ENCODE measurements around the gene ZFAND3.

ZFAND3 gene

DNA sequence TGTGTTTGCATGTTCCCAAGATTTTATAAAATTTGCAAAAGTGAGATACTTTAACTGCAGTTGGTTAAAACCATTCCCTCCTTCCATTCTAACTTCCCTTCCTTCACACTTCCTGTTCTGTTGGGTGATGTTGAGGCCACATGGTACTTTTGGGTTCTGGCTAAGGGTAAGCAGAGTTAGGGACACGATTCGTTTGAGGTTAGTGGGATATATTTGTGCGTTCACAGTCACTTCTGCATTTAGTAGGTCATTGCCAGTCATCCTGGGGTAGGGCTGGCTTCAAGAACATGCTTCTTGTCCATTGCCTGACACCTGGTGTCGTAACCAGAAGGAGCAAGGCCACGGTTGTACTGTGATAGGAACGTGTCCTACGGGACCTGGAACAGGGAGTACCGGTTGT, 340.1 kb downstream of the ZFAND3 start:
- DNase-seq = no peak

DNA sequence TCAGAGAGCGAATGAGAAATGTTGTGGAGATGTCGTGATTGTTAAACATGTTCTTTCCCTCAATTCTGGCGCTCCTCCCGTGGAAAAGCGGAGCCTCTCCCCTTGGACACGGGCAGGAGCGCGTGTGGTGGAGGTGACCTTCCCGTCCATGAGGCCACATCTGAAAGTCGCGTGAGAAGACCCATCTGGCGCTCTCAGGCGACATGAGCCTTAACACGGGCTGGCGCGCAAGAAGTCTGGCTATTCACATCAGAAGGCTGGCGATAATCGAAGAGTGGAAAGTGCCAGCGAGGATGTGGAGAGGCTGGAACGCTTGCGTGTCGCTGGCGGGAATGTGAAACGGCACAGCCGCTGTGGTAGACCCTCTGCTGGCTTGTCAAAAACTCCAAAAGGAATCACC, 341.3 kb downstream of the ZFAND3 start:
- no peak for DNase-seq

DNA sequence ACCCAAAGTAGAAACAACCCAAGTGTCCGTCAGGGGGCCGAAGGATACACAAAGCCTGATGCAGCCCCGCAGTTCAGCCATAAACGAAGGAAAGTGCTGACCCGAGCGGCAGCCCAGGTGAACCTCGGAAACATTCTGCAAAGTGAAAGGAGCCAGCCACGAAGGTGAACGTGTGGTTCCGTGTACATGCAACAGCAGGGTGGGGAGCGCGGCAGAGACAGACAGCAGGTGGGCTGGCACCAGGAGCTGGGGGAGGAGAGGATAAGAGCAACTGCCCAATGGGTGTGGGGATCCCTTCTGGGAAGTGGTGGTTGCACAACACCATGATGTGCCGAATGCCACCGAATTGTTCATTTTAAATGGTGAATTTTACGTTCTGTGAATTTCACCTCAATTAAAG, 341.8 kb downstream of the ZFAND3 start:
- DNase-seq = no peak

DNA sequence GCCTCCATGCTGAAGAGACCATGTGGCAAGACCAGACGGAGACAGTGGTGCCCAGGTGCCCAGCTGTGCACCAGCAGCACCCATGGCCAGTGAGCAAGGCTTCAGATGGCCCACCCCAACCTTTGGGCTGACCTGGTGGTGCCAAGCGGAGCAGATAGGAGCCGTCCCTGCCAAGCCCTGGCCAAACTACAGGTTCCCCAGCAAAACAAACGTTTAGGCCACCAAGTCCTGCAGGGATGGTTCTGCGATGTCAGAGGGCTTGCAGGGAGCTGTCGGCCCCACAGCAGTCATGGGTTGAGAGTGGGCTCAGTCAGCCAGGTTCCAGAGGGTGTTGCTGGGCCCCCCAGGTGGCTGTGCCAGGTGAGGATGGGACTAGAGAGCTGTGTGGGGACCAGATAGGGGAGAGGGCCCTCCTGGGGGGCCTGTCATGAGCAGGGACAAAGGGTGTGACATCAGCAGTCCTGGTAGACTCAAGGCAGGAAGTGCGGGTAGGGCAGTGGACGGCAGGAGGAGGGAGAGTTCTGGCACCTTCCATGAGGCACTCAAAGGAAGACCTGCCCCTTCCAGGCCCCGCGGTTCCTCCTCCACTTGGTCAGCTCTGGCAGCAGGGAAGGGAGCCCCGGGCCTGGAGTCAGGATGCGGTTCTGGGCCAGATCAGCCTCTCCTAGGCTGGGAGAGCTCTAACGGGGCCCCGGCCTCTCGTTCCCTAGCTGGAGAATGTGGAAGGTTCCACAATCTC, 342.4 kb downstream of the ZFAND3 start:
- DNase-seq = no peak

DNA sequence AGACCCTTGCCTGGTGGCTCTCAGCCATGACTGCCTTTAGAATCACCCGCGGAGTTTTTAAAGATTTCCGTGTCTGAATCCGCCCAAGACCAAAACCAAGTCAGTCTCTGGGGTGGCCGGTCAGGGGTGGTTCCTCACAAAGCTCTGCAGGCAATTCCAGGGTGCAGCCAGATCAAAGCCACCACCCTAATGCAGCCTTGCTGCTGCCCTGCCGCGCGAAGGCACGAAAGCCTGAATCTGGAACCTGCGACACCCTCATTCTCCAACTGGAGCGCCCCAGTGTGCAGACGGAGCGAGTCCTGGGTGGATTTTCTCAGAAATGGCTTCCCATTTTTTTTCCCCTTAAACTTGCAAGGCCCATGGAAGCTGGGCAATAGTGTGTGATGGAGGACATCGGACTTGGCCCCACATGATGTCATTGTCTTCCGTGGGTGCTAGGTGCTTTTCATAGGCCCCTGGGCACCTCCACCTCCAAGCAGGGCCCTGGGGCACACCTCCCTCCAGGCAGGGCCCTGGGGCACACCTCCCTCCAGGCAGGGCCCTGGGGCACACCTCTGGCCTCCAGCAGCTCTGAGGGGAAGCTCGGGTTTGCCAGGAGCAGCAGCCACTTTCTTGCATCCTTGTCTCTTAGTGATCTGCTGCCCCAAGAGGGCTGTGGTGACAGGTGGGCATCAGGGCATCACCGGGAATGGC, 343.1 kb downstream of the ZFAND3 start:
- DNase-seq = no peak

DNA sequence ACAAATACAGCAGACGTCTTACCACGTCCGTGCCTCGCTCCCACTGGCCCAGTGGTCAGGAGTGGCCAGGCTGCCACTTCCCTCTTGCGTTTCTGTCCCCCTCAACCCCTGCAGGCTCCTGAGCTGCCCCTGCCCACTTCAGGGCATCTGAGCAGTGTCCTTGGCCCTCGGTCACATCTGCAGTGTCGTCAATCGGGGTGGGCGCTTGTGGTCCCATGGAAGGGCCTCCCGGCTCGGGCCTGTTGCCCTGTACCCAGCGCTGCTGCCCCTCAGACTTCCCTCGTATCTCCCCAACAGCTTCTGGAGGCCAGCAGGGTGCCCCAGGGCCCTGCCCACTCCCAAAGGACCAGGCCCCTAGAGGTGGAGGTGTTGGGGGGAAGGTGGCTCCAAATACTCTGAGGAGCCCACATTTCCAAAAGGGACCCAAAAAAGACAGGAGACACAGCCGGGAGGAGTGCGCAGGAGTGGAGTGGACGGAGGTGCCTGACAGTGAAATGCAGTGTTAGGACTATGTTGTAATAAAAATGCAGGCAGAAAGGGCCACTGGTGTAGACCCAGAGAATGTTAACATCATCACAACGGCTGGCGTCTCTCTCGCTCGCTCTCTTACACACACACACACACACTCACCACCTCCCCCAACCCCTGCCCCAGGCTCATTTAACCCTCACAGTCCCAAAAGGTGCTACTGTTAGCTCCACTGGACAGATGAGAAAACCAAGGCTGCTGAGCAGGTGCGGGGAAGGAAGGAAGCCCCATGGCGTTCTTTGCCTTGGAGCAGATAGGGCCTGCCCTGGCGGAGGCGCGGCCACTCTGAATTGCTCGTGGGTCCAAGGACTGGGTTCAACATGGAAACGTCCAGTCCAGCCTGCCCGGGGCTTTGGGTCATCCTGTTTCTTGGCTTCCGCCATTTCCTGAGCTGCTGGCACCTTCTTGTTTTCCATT, 343.9 kb downstream of the ZFAND3 start:
- no peak for DNase-seq

DNA sequence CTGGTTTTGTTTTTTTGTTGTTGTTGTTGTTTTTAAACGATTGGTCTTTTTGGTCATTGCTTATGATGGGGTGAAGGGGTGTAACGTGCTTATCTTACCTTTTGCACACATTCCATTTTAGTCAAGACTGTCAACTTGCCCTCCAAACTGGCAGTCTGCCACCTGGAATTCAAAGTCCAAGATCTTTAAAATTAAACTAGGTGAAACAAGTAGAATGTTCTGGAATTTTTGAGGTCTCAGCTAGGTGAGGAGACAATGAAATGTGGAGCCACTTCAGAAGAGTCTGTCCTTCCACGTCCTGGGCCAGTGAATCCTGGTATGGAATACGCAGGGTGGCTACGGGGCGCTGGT, 344.6 kb downstream of the ZFAND3 start:
- DNase-seq = no peak

DNA sequence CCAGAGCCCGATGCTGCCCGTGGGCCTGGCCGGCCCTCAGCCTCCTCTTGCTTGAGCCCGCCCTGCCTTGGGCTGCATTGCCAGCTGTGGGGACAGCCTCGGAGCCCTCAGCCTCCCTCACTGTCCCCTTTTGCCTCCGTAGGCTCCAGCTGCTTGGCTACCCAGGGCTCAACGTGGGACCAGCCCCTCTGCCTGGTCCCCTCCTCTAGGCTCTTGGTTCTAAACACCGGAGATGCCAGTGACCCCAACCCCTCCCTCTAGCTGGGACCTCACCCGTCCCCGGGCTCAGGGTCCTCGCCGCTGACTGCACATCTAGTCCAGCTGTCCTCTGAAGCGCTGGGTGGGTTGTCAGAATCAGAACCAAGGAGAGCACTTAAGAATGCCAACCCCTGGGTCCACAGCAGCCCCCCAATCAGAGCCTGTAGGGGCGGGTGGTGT, 345.2 kb downstream of the ZFAND3 start:
- DNase-seq = no peak

DNA sequence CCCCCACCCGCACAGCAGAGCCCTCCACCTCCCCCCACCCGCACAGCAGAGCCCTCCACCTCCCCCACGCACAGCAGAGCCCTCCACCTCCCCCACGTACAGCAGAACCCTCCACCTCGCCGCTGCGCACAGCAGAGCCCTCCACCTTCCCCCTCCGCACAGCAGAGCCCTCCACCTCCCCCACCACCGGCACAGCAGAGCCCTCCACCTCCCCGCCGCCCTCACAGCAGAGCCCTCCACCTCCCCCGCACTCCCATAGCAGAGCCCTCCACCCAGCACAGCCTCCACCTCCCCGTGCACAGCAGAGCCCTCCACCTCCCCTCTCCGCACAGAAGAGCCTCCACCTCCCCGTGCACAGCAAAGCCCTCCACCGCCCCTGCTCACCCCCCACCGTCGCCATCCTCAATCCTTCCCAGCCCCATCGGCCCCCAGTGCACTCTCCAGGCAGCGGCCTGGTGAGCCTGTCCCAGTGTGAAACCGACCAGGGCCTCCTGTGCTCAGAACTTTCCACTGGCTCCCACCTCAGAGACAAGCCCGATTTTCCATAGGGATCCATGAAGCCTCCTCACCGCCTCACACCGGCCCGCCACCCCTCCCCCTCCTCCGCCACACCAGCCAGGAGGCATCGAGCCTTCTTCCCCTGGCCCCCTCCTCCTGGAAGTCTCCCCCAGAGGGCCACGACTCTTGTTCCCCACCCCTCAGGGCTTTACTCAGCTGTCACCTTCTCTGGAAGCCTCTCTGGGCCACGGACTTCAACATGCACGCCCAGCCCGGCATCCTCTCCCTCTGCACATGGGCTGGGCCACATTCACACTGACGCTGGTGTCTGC, 347.1 kb downstream of the ZFAND3 start:
- no peak for DNase-seq

DNA sequence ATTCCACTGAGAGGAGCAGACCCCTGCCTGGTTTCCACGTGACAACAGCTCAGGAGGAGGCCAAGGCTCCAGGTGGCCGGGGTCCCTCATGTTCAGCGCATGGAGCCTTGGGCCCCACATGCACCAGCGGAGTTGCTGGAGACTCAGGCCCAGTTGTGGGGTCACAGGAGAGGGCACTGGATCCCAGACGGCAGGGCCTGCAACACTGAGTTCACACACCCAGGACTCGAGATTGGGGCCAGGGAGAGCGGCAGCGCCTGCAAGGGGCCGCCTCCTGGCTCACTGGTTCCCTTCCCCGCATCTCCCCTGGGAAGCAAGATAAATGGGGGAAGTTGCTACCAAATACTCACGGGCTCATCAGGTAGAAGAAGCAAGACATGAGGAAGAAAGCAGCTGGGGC, 348.1 kb downstream of the ZFAND3 start:
- no peak for DNase-seq

DNA sequence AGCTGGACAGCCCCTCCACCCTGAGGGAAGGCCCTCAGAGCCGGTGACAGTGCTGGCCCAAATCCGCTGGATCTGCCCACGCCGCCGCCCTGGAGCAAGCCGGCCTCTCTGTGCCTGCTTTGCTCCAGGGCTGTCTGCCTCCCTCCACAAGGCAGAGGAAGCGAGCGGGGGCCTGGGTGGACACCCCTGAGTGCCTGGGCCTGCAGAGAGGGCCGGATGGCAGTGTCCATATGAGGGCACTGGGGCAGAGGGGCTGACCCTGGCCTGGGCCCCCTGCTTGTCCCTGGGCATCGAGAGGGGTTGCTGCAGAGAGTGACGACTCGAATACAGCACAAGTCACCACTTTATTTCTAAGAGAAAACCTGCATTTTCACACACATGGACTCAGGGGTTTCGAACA, 348.6 kb downstream of the ZFAND3 start:
- DNase-seq = no peak

DNA sequence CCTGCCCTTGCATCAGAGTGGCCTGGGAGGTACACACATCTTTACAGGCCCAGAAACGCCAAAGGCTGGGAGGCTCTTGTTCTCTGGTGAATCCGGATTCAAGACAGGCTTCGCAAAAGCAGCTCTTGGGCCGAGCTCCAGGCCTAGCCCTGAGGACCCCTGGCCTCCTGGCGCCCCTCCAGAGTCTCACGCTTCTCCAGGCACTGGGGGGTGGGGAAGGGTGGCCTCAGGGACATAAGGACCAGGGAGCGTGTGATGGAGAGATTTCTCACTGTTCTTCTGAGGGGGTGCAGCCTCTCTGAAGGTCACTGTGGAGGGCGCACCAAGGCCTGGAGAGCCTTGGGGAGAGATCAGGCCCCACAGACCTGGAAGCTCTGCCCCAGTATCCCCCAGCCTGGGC, 349.2 kb downstream of the ZFAND3 start:
- no peak for DNase-seq

DNA sequence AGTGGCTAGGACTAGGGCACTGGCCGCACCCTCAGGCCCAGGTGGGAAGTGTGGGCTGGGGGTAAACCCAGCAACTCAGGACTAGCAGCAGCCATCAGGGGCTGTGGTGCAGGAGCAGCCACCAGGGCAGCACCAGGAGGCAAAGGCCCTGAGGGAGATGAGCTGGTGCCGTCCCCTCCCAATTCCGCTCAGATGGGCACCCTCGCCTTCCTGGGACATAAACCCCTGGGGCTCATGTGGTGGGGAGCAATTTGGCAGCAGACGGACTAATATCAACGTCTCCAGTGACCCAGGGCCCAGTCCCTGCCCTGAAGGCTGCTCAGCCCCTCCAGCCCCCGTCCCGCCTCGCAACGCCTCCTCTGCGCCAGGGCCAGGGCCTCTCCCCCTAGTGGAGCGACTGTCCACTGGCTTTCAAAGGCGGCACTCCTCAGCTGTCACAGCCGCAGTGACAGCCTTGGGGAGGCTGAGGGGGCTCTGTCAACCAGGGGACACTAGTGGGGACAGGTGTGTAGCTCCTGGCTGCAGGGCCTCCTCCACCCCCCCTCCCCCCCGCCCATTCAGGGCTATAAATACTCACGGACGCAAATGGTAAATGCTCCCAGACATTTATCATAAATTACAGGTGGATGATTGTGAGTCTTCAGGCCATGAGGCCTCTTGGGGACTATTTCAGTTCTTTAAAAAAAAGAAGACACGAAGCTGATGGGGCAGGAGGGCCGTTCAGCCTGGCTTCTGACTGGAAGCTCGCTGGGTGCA, 349.9 kb downstream of the ZFAND3 start:
- DNase-seq = no peak

DNA sequence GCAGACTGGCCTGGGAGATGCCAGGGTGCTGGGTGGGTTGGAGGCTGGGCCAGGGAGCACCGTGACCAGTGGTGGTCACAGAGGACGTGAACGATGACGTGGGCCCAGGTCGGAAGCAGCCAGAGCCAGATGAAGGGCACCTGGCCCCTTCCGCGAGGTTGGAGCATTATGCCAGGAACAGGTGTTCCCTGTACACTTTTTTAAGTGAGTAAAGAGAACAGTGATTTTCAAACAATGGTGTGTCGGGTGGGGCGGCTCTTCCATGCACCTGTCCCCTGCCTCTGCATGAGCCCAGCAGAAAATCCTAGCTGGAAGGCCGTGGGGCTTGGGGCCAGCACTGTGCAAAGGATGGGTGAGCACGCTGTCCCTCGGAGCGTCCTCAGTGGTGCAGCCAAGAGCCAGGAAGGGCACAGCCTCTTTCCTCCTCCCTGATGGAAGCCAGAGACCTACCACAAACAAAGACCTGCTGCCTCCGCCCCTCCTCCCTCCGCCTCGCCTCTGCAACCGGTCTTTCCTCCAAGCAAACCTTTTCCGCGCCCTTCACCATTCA, 350.5 kb downstream of the ZFAND3 start:
- DNase-seq = no peak

DNA sequence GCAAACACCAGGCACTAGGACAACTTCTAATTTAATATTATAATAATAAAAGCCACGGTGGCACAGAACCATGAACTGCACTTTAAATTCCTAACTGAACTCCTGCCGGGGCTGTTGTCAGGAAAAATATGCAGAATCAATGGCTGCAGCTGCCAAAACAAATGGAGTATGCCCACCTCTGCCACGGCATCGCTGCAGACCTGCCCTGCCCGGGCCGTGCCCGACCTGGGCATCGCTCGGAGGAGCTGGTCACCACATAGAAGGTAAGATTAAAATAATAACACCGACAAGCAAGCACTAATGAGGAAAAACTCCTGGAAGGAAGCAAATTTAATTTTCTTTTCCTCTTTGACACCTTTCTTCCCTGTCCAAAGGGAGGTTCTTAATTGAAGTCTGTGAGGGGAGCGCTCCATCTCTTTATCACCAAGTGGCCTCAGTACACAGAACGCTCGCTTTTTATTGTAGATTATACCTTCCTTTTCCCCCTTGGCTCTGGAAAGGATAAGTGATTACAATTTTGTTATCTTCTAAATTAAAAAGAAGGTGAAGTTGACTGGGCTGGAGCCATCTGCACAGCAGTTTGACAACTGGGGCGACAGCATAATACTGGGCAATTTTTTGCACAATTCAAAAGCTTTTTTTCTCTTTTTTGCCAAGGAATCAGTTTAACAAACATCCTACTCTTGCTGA, 351.3 kb downstream of the ZFAND3 start:
- DNase-seq = no peak

DNA sequence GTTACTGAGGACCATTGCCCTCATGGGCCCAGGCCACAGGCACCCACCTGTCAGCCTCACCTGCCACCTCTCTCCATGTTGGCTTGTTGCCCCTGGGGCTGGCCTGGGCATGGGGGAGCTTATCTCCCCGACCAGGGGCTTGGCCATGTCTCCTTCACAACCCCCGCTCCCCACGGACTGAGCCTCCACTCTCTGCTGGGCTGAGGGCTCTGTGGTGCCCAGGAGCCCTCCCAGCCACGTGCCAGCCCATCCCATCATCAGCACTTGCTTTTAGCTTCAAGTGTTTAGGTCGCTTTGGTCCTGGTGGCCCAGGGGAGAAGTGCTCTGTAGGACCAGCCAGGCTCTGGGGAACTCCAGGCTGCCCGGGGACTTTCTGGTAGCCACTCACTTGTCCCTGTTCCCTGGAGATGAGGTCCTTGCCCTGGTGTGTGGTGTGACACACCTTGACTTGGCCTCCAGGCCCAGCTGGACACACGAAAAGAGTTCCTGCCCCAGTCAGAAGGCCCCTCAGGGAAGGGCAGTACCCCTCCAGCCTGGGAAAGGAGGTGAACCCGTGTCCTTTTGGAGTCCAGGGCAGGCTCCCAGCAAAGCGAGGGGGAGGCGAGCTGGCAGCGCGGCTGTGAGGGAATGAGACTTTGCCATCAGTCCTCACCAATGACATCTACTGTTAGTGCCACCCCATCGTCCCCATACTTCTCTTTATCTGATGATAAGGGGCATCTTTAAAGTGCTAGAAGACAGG, 352.6 kb downstream of the ZFAND3 start:
- no peak for DNase-seq

DNA sequence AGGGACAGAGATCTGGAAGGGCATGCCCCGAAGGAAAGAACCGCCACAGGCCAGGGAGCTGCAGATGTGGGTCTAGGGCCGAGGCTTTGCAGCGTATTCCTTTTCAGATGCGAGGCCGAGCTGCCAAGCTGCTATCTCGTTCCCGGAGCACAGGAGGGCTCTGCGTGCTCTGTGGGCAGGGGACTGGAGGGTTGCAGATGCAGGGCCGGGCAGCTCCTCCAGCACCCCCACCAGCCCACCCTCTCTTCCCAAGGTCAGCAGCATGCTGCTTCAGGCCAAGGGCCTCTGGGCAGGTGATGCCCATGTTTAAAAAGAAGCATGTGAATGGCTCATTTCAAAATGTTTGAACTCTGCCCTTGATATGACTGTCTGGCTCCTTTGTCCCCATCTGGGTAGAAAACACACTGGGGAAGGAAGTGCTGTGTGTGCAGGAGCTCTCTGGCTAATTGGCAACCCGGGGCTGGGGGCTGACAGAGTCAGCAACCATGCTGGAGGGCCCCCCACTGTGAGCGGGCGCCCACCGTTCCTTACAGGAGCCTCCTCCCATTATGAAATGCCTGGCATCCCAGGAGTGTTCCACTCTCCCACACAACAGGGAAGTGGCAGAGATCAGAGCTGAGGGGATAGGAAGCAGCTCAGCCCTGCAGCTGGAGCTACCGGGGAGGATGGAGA, 353.3 kb downstream of the ZFAND3 start:
- no peak for DNase-seq

DNA sequence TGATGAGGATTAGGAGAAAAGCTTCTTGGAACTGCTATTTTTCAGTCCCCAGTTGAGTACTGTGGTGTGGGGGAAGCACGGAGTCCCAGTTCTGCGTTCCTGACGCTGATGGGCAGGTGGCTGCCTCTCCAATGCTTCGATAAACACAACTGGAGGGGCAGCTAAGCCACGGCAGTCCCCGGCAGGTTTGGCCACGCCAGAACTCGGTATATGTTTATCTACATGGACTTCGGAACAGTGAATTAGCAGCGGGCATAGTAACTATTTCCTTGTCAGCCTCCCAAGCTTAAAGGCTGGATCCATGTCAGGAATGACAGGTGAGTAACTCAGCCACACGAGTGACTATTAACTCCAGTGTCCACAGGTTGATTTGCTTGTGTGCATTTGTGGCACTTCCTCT, 354.4 kb downstream of the ZFAND3 start:
- no peak for DNase-seq

DNA sequence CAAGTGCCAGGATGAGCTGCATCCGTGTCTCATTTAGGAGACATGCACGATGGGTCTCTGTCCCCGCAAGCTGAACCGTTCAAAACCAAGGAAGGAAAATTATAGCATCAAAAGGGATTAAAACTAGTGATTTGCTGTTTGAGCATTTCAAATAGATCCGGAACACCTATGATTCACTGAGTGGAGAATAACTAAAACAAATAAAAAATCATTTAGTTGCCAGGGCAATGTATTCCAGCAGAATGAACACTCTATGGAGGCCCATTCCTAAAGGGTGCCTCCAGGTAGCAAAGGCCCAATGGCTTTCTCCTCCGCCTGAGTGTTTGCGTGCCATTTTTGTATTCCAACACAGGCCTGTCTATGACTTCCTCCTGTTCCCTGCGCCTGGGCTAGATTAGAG, 354.8 kb downstream of the ZFAND3 start:
- DNase-seq = no peak
